ENCODE results near the gene ZSCAN20. TPM values are rescaled to one million over a fixed set of nuclear protein-coding genes. Genes with fewer than 3 reads are reported as not detected.

The ZSCAN20 gene
- total and polyA plus RNA-seq, 9 of the 15 experiments (the other 6 are each of a cell fraction or from before 2014, with no cell fraction given), result 0.36 to 3.3 (median 2.0) TPM

- no peak for TF ChIP-seq FOSL1 (tag; conservative IDR thresholded peaks at IDR 0.05)
- TF ChIP-seq KDM1A (IDR thresholded peaks at IDR 0.05), result no peak; a peak in 1 of 4 replicates
- no peak for TF ChIP-seq ZSCAN32 (CRISPR knock-in tag; IDR thresholded peaks at IDR 0.05)
- TF ChIP-seq MXI1 (IDR thresholded peaks at IDR 0.05; ENCODE audit: low read depth, low read length), result no peak
- TF ChIP-seq ARID3B (CRISPR knock-in tag; IDR thresholded peaks at IDR 0.05; ENCODE audit: borderline replicate concordance), result no peak
- no peak for TF ChIP-seq BRF2 (IDR thresholded peaks at IDR 0.05; ENCODE audit: borderline replicate concordance, insufficient read depth, insufficient read length)
- TF ChIP-seq ZFP1 (CRISPR knock-in tag; IDR thresholded peaks at IDR 0.05), result no peak
- TF ChIP-seq PREB (CRISPR knock-in tag; IDR thresholded peaks at IDR 0.05), result no peak
- TF ChIP-seq SMAD4 (CRISPR knock-in tag; conservative IDR thresholded peaks at IDR 0.05), result no peak
- TF ChIP-seq MCM2 (IDR thresholded peaks at IDR 0.05; ENCODE audit: low read depth), result no peak
- TF ChIP-seq ETV6 (IDR thresholded peaks at IDR 0.05; ENCODE audit: borderline replicate concordance in 1 of 2, low read depth in 2 of 2, low read length in 1 of 2), result no peak
- TF ChIP-seq ETV6 (CRISPR knock-in tag; IDR thresholded peaks at IDR 0.05; ENCODE audit: borderline replicate concordance), result no peak
- no peak for TF ChIP-seq ZNF717 (CRISPR knock-in tag; IDR thresholded peaks at IDR 0.05)
- no peak for TF ChIP-seq FIP1L1 (IDR thresholded peaks at IDR 0.05; ENCODE audit: low read depth, low read length, poor library complexity, severe bottlenecking)
- TF ChIP-seq ZNF24 (IDR thresholded peaks at IDR 0.05), result 0 out of 2 replicates have a peak, but pooled peaks have one; percentile 37
- TF ChIP-seq CREBBP (IDR thresholded peaks at IDR 0.05; ENCODE audit: low read depth, low read length), result no peak
- no peak for TF ChIP-seq KLF6 (CRISPR knock-in tag; IDR thresholded peaks at IDR 0.05; ENCODE audit: borderline replicate concordance)
- TF ChIP-seq C11orf30 (IDR thresholded peaks at IDR 0.05; ENCODE audit: low read depth), result no peak
- no peak for TF ChIP-seq SRF (CRISPR knock-in tag; IDR thresholded peaks at IDR 0.05)
- TF ChIP-seq MXD1 (CRISPR knock-in tag; IDR thresholded peaks at IDR 0.05; ENCODE audit: borderline replicate concordance, poor library complexity, severe bottlenecking), result no peak
- no peak for TF ChIP-seq ZKSCAN3 (CRISPR knock-in tag; IDR thresholded peaks at IDR 0.05)
- no peak for TF ChIP-seq IFI16 (CRISPR knock-in tag; IDR thresholded peaks at IDR 0.05)
- no peak for TF ChIP-seq DMBX1 (CRISPR knock-in tag; IDR thresholded peaks at IDR 0.05; ENCODE audit: borderline replicate concordance)
- TF ChIP-seq ZBTB7A (IDR thresholded peaks at IDR 0.05; ENCODE audit: borderline replicate concordance, control insufficient read depth, low read depth, low read length), result no peak
Observed at GRCh38 chr1:33429856-33430691, 42.4 kb upstream of the ZSCAN20 start (continued).

Data from K562 (cell line).